Measurements from ENCODE around the gene CHRDL2. TPM values are rescaled to one million over a fixed set of nuclear protein-coding genes. Genes with fewer than 3 reads are reported as not detected.

Gene CHRDL2
- total and polyA plus RNA-seq, 2 donors (not counting 1 experiment from before 2014, with no cell fraction given): not detected

GRCh38 chr11:74682731-74683278 lies 48.4 kb downstream of the CHRDL2 start:
- Histone ChIP-seq H3K4me2 (ENCODE audit: extremely low read depth, insufficient read depth, low read length) (no peak overlapping the region), H3K4me1 (ENCODE audit: control insufficient read depth, extremely low read depth, insufficient read depth, low read length) (peaks cover 5% of the 10 kb centered on the region), H3K36me3 (ENCODE audit: control insufficient read depth, insufficient read depth, low read length) (no peaks in the 10 kb centered on the region), H3K27me3 (ENCODE audit: control insufficient read depth, insufficient read depth, low read length) (no peaks in the 10 kb centered on the region), H4K20me1 (ENCODE audit: control insufficient read depth, extremely low read depth, insufficient read depth, low read length) (no peaks in the 10 kb centered on the region), H3K4me3 (replicated peaks in 1 of 4; ENCODE audit: control extremely low read depth in 1 of 4, insufficient read depth in 1 of 4, low read depth in 3 of 4, low read length in 4 of 4) (peak overlapping the region in 1 of 4 experiments; percentile 10), H3K9ac (ENCODE audit: insufficient read depth, low read length) (no peak overlapping the region), H2AFZ (ENCODE audit: low read length) (no peak overlapping the region), H3K9me3 (ENCODE audit: control insufficient read depth, insufficient read depth, low read depth, low read length) (no peaks in the 10 kb centered on the region), H3K27ac (ENCODE audit: insufficient read depth, low read length) (no peak overlapping the region), H3K79me2 (ENCODE audit: control insufficient read depth, insufficient read depth, low read length) (no peaks in the 10 kb centered on the region)
- TF ChIP-seq EZH2 (IDR thresholded peaks at IDR 0.05; ENCODE audit: low read length, missing control alignments) (no peak), CTCF (conservative IDR thresholded peaks at IDR 0.05 in 1 of 2, IDR thresholded peaks at IDR 0.05 in 1 of 2; ENCODE audit: low read depth in 1 of 2, low read length in 2 of 2) (no peak)
- DNase-seq (ENCODE audit: low read depth in 2 of 2): no peak

GRCh38 chr11:74681686-74682651 lies 49.3 kb downstream of the CHRDL2 start:
- peaks cover 5% of the 10 kb centered on the region for H3K4me1 ChIP-seq (ENCODE audit: control insufficient read depth, extremely low read depth, insufficient read depth, low read length)
- no peak for DNase-seq (ENCODE audit: low read depth in 2 of 2)
- H2AFZ ChIP-seq (ENCODE audit: low read length): no peak overlapping the region
- no peak overlapping the region for H3K27ac ChIP-seq (ENCODE audit: insufficient read depth, low read length)
- H3K9me3 ChIP-seq (ENCODE audit: control insufficient read depth, insufficient read depth, low read depth, low read length): no peaks in the 10 kb centered on the region
- no peaks in the 10 kb centered on the region for H4K20me1 ChIP-seq (ENCODE audit: control insufficient read depth, extremely low read depth, insufficient read depth, low read length)
- H3K36me3 ChIP-seq (ENCODE audit: control insufficient read depth, insufficient read depth, low read length): no peaks in the 10 kb centered on the region
- H3K27me3 ChIP-seq (ENCODE audit: control insufficient read depth, insufficient read depth, low read length): no peaks in the 10 kb centered on the region
- H3K4me2 ChIP-seq (ENCODE audit: extremely low read depth, insufficient read depth, low read length): no peak overlapping the region
- no peak overlapping the region for H3K9ac ChIP-seq (ENCODE audit: insufficient read depth, low read length)
- no peak for TF ChIP-seq CTCF (conservative IDR thresholded peaks at IDR 0.05 in 1 of 2, IDR thresholded peaks at IDR 0.05 in 1 of 2; ENCODE audit: low read depth in 1 of 2, low read length in 2 of 2)
- no peak for TF ChIP-seq EZH2 (IDR thresholded peaks at IDR 0.05; ENCODE audit: low read length, missing control alignments)
- no peaks in the 10 kb centered on the region for H3K79me2 ChIP-seq (ENCODE audit: control insufficient read depth, insufficient read depth, low read length)
- no peak overlapping the region for H3K4me3 ChIP-seq (replicated peaks in 1 of 4; ENCODE audit: control extremely low read depth in 1 of 4, insufficient read depth in 1 of 4, low read depth in 3 of 4, low read length in 4 of 4)

GRCh38 chr11:74680703-74681531 lies 50.3 kb downstream of the CHRDL2 start:
- Histone ChIP-seq H3K9me3 (ENCODE audit: control insufficient read depth, insufficient read depth, low read depth, low read length) (no peaks in the 10 kb centered on the region), H3K36me3 (ENCODE audit: control insufficient read depth, insufficient read depth, low read length) (no peaks in the 10 kb centered on the region), H3K79me2 (ENCODE audit: control insufficient read depth, insufficient read depth, low read length) (no peaks in the 10 kb centered on the region), H3K4me1 (ENCODE audit: control insufficient read depth, extremely low read depth, insufficient read depth, low read length) (peaks cover 5% of the 10 kb centered on the region), H2AFZ (ENCODE audit: low read length) (no peak overlapping the region), H3K9ac (ENCODE audit: insufficient read depth, low read length) (no peak overlapping the region), H3K4me3 (replicated peaks in 1 of 4; ENCODE audit: control extremely low read depth in 1 of 4, insufficient read depth in 1 of 4, low read depth in 3 of 4, low read length in 4 of 4) (no peak overlapping the region), H3K27me3 (ENCODE audit: control insufficient read depth, insufficient read depth, low read length) (no peaks in the 10 kb centered on the region), H4K20me1 (ENCODE audit: control insufficient read depth, extremely low read depth, insufficient read depth, low read length) (no peaks in the 10 kb centered on the region), H3K4me2 (ENCODE audit: extremely low read depth, insufficient read depth, low read length) (no peak overlapping the region), H3K27ac (ENCODE audit: insufficient read depth, low read length) (no peak overlapping the region)
- TF ChIP-seq CTCF (conservative IDR thresholded peaks at IDR 0.05 in 1 of 2, IDR thresholded peaks at IDR 0.05 in 1 of 2; ENCODE audit: low read depth in 1 of 2, low read length in 2 of 2) (no peak), EZH2 (IDR thresholded peaks at IDR 0.05; ENCODE audit: low read length, missing control alignments) (no peak)
- no peak for DNase-seq (ENCODE audit: low read depth in 2 of 2)
